ENCODE data around the gene AIG1. TPM values are rescaled to one million over a fixed set of nuclear protein-coding genes. Genes with fewer than 3 reads are reported as not detected.

AIG1 gene
- total and polyA plus RNA-seq, 2 of the 13 experiments (the other 11 are each of a cell fraction or from before 2014, with no cell fraction given) = 115 to 197 TPM

DNA sequence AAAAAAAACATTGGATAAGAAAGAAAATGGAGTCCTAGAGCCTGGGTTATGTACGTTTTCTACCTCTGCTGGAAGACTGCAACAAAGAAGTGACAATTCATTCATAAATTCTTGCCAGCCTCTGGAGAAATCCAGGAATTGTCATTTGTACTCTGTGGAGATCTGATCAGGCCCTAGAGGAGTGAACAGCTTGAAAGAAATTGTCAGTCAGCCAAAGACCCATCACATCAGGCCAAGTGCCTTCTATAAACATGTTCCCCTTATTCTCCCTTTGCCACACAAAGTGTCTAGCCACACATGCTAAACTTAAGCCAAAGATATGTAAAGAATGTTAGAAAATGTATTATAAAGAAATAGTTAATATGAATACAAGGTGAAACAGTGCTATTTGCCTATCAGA is 237.4 kb downstream of the AIG1 start (continued):
- TF ChIP-seq, protein P1, sequence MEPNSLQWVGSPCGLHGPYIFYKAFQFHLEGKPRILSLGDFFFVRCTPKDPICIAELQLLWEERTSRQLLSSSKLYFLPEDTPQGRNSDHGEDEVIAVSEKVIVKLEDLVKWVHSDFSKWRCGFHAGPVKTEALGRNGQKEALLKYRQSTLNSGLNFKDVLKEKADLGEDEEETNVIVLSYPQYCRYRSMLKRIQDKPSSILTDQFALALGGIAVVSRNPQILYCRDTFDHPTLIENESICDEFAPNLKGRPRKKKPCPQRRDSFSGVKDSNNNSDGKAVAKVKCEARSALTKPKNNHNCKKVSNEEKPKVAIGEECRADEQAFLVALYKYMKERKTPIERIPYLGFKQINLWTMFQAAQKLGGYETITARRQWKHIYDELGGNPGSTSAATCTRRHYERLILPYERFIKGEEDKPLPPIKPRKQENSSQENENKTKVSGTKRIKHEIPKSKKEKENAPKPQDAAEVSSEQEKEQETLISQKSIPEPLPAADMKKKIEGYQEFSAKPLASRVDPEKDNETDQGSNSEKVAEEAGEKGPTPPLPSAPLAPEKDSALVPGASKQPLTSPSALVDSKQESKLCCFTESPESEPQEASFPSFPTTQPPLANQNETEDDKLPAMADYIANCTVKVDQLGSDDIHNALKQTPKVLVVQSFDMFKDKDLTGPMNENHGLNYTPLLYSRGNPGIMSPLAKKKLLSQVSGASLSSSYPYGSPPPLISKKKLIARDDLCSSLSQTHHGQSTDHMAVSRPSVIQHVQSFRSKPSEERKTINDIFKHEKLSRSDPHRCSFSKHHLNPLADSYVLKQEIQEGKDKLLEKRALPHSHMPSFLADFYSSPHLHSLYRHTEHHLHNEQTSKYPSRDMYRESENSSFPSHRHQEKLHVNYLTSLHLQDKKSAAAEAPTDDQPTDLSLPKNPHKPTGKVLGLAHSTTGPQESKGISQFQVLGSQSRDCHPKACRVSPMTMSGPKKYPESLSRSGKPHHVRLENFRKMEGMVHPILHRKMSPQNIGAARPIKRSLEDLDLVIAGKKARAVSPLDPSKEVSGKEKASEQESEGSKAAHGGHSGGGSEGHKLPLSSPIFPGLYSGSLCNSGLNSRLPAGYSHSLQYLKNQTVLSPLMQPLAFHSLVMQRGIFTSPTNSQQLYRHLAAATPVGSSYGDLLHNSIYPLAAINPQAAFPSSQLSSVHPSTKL (CRISPR knock-in tag; IDR thresholded peaks at IDR 0.05) = no peak

DNA sequence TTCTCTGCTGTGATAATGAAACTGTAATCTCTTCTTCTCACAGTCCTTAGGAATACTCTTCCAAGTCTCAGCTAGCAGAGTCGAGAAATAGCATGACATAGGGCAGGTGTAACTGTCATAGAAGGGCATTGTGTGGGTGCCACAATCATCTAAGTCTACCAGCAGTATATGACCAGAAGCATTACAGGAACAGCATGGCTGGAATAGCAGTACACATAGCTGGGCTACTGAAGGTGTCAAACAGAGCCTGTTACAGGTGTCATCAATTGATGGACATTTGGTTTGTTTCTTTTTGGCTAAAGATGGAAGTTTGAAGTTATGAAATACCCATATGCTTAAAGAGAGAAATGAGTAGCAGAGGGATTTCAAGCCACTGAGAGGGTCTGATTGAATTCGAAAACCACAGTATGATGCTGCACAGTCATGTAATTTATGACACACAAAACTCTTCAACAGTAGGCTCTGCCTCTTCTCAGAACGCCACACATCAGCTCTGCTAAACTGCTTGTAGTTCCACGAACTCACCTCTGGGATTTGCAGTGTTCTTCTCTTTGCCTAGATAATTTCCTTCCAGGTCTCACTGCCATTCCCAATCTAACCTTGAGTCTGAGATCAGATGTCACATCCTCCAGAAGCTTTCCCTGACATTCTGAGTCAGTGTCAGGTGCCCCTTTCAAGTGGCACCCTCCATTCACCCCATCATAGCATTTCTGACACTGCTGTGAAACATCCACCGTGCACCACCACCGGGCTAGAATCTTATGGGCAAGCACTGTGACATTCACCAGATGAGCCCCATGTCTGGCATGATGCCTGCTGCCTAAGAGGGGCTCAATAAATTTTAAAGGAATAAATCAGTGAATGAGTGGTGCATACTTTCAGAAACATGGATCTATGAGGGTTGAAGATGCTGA is 238.8 kb downstream of the AIG1 start:
- Histone ChIP-seq H3K4me2 (ENCODE audit: low read depth, low read length) (no peak overlapping the region), H3K36me3 (replicated peaks in 1 of 2; ENCODE audit: control insufficient read depth in 1 of 2, insufficient read depth in 2 of 2, low read length in 2 of 2) (peaks cover 0 to 2% of the 10 kb centered on the region in 2 experiments; a peak in 1 of 5 replicates), H3K79me2 (ENCODE audit: insufficient read depth, low read length) (no peaks in the 10 kb centered on the region), H3K9me3 (ENCODE audit: low read length) (no peaks in the 10 kb centered on the region), H4K20me1 (ENCODE audit: insufficient read depth, low read length) (no peaks in the 10 kb centered on the region), H3K4me3 (replicated peaks in 1 of 3; ENCODE audit: insufficient read depth in 1 of 3, low read depth in 2 of 3, low read length in 3 of 3) (no peak overlapping the region), H3K4me1 (ENCODE audit: insufficient read depth, low read length) (no peaks in the 10 kb centered on the region), H2AFZ (ENCODE audit: low read length) (no peak overlapping the region), H3K27ac (ENCODE audit: extremely low read length, insufficient read depth, low read length) (no peak overlapping the region), H3K27me3 (ENCODE audit: control insufficient read depth in 1 of 2, insufficient read depth in 2 of 2, low read length in 2 of 2) (no peaks in the 10 kb centered on the region), H3K9ac (ENCODE audit: insufficient read depth, low read depth, low read length) (no peak overlapping the region)
- ChIA-PET POLR2A (no interaction called here), CTCF (ENCODE audit: low intra/inter-chr PET ratio, low total read pairs) (no interaction called here)
- in situ Hi-C loops (cut with HindIII; ENCODE audit: extremely low pct_ligation_motif_present, low pct_unique_long_range_greater_than_20kb) (no loop called here), intact Hi-C loops (cut with micrococcal nuclease; ENCODE audit: unreplicated experiment) (no loop called here)
- WGBS (ENCODE audit: low lambda C conversion rate) = 81% methylated on average over 6 of the region's 6 CpGs
- peak; percentile 48; the same call in 2 of the 3 replicates for ATAC-seq
- DNase-seq (ENCODE audit: low spot score) = no peak
- TF ChIP-seq KLF11 (CRISPR knock-in tag; IDR thresholded peaks at IDR 0.05) (no peak), SETDB1 (CRISPR knock-in tag; IDR thresholded peaks at IDR 0.05; ENCODE audit: borderline replicate concordance) (no peak), SRY (CRISPR knock-in tag; IDR thresholded peaks at IDR 0.05) (no peak), GPN1 (CRISPR knock-in tag; IDR thresholded peaks at IDR 0.05; ENCODE audit: borderline replicate concordance) (no peak), HNRNPL (IDR thresholded peaks at IDR 0.05; ENCODE audit: low read depth, low read length) (no peak)
- no TSS peak for BruUV-seq (replicated peaks)
- no peak for FAIRE-seq

Data from HepG2 (cell line).